Epidermal melanocyte (primary cell): ENCODE results near the gene FNIP1.
"Not testable (repeated sequence)": the region's sequence is repeated elsewhere in the genome, so short reads cannot be mapped to it uniquely, and the experiment has no call there.

Source experiments
- DNase-seq: peaks from one replicate; pipeline ENCODE4 v3.0.0; 2011; ENCODE audit warnings: low spot score; ENCODE audit not compliant: insufficient read length

Gene FNIP1

GRCh38 chr5:131685516-131686171 is 111.2 kb downstream of the FNIP1 start:
- DNase-seq = no peak

GRCh38 chr5:131684595-131684994 is 112.2 kb downstream of the FNIP1 start:
- DNase-seq = no peak

GRCh38 chr5:131684051-131684450 is 112.8 kb downstream of the FNIP1 start:
- DNase-seq = no peak

GRCh38 chr5:131682826-131683225 is 114.0 kb downstream of the FNIP1 start:
- no peak for DNase-seq

- DNase-seq = no peak
These were observed 114.6 kb downstream of the FNIP1 start for GRCh38 chr5:131682175-131682574.

GRCh38 chr5:131679911-131680310 is 116.9 kb downstream of the FNIP1 start:
- DNase-seq = peak; percentile 16

GRCh38 chr5:131678273-131678672 is 118.5 kb downstream of the FNIP1 start:
- DNase-seq = not testable (repeated sequence)

GRCh38 chr5:131677115-131677514 is 119.7 kb downstream of the FNIP1 start:
- no peak for DNase-seq

GRCh38 chr5:131672776-131673175 is 124.0 kb downstream of the FNIP1 start:
- DNase-seq = no peak

- DNase-seq = peak; percentile 42
These were observed 124.7 kb downstream of the FNIP1 start for GRCh38 chr5:131671994-131672655.

- peak; percentile 18 for DNase-seq
These were observed 125.4 kb downstream of the FNIP1 start for GRCh38 chr5:131671409-131671808.

GRCh38 chr5:131664929-131665328 is 131.9 kb downstream of the FNIP1 start:
- no peak for DNase-seq

- no peak for DNase-seq
These were observed 134.9 kb downstream of the FNIP1 start for GRCh38 chr5:131661933-131662332.

- DNase-seq = no peak
These were observed 137.0 kb downstream of the FNIP1 start for GRCh38 chr5:131659841-131660240.

GRCh38 chr5:131659290-131659689 is 137.5 kb downstream of the FNIP1 start:
- DNase-seq = no peak

GRCh38 chr5:131654776-131655175 is 142.0 kb downstream of the FNIP1 start:
- no peak for DNase-seq

GRCh38 chr5:131654309-131654708 is 142.5 kb downstream of the FNIP1 start:
- DNase-seq = no peak

- no peak for DNase-seq
These were observed 147.7 kb downstream of the FNIP1 start for GRCh38 chr5:131649161-131649560.

GRCh38 chr5:131647048-131647769 is 149.6 kb downstream of the FNIP1 start:
- no peak for DNase-seq

GRCh38 chr5:131644822-131645221 is 152.0 kb downstream of the FNIP1 start:
- no peak for DNase-seq

- no peak for DNase-seq
These were observed 152.4 kb downstream of the FNIP1 start for GRCh38 chr5:131644370-131644769.

- DNase-seq = no peak
These were observed 155.3 kb downstream of the FNIP1 start for GRCh38 chr5:131641494-131641893.
